HCT116 (cell line): Measurements from ENCODE around the gene C22orf42. TPM values are rescaled to one million over a fixed set of nuclear protein-coding genes. Genes with fewer than 3 reads are reported as not detected.

Source experiments
- ATAC-seq: fragments of 200-7000 bp; cut with Tn5 transposase; 2 replicates; pipeline ENCODE4 v1.9.1; 2020; ENCODE audit warnings: mild to moderate bottlenecking, moderate library complexity
- BruUV-seq: library from RNA; stranded (reverse); fragments of 400-500 nt; replicated peaks from 2 replicates; lab custom pipeline; 2021; lab: Mats Ljungman, UMichigan
- CTCF ChIA-PET: fragments of 300-600 bp; sonication (Branson Sonifier 250); formaldehyde crosslinking; loops from one replicate; lab custom pipeline; 2021; ENCODE audit warnings: antibody characterized with exemption; lab: Charles Lee
- POLR2A ChIA-PET: fragments of 300-600, 350-600 bp; sonication (Branson Sonifier 250); formaldehyde crosslinking; loops from one replicate; lab custom pipeline; 2021; ENCODE audit warnings: antibody characterized with exemption; lab: Charles Lee
- RAD21 ChIA-PET, 2 experiments: fragments of 300-600 bp; sonication (Branson Sonifier 250); formaldehyde crosslinking; loops; one replicate each; lab custom pipeline; 2023; ENCODE audit warnings: low total read pairs in 2 of 2; ENCODE audit not compliant: uncharacterized antibody in 2 of 2, unreplicated experiment in 2 of 2, low non-redundant PET in 1 of 2; lab: Charles Lee
- DNase-seq: peaks from one replicate; pipeline ENCODE4 v3.0.0-alpha.2; 2010; ENCODE audit warnings: low read depth, low spot score
- H2AFZ ChIP-seq: fragments of 200-600 bp; shearing (Covaris generic), sonication (generic); 2 replicates; pipeline ENCODE4 v1.6.1; 2017; ENCODE audit warnings: low read depth, mixed run types, mixed read lengths, antibody characterized with exemption, low read length; ENCODE audit not compliant: poor library complexity, severe bottlenecking
- H3K27ac ChIP-seq: 2 replicates; pipeline ENCODE4 v1.5.1; 2012; ENCODE audit warnings: low read depth, low read length
- H3K27me3 ChIP-seq: fragments of 200-600 bp; sonication (generic); 2 replicates; pipeline ENCODE4 v1.6.1; 2016; ENCODE audit warnings: mixed run types, low read length, mixed read lengths; ENCODE audit not compliant: insufficient read depth
- H3K36me3 ChIP-seq, 2 experiments: fragments of 200-500 bp in 1 of 2; fragments of 200-600 bp in 1 of 2; sonication (Bioruptor generic) in 1 of 2; sonication (generic) in 1 of 2; 2 replicates each; pipeline versions ENCODE4 v1.5.1 to v1.6.1; 2014 to 2016; ENCODE audit warnings: low read length in 2 of 2, inconsistent platforms in 1 of 2, mixed read lengths in 1 of 2, mixed run types in 1 of 2; ENCODE audit not compliant: insufficient read depth in 2 of 2, control insufficient read depth in 1 of 2
- H3K4me1 ChIP-seq, 2 experiments: fragments of 200-600 bp in 1 of 2; sonication (generic) in 1 of 2; 2 replicates each; pipeline versions ENCODE4 v1.5.1 to v1.6.1; 2012 to 2017; ENCODE audit warnings: low read length in 2 of 2, inconsistent platforms in 1 of 2, mild to moderate bottlenecking in 1 of 2, mixed read lengths in 1 of 2, mixed run types in 1 of 2, moderate library complexity in 1 of 2; ENCODE audit not compliant: insufficient read depth in 2 of 2, control insufficient read depth in 1 of 2
- H3K4me2 ChIP-seq: fragments of 200-600 bp; sonication (generic); 2 replicates; pipeline ENCODE4 v1.6.1; 2017; ENCODE audit warnings: mixed run types, low read length, mixed read lengths
- H3K4me3 ChIP-seq, 2 experiments: fragments of 200-600 bp in 1 of 2; sonication (generic) in 1 of 2; replicated peaks in 1 of 2; 2 replicates each; pipeline ENCODE4 v1.5.1; 2011 to 2016; ENCODE audit warnings: low read length in 2 of 2, control low read depth in 1 of 2, low read depth in 1 of 2, mild to moderate bottlenecking in 1 of 2, mixed read lengths in 1 of 2, mixed run types in 1 of 2
- H3K79me2 ChIP-seq: fragments of 200-600 bp; sonication (generic); 2 replicates; pipeline ENCODE4 v1.6.1; 2017; ENCODE audit warnings: mild to moderate bottlenecking, mixed run types, low read length, moderate library complexity, mixed read lengths; ENCODE audit not compliant: insufficient read depth
- H3K9ac ChIP-seq: fragments of 200-600 bp; sonication (generic); 2 replicates; pipeline ENCODE4 v1.6.1; 2016; ENCODE audit warnings: low read length, mixed read lengths
- H3K9me2 ChIP-seq: fragments of 200-600 bp; sonication (generic), shearing (Covaris generic); 2 replicates; pipeline ENCODE4 v1.6.1; 2017; ENCODE audit warnings: mixed run types, mild to moderate bottlenecking, moderate library complexity; ENCODE audit not compliant: insufficient read depth
- H3K9me3 ChIP-seq, 2 experiments: fragments of 200-500 bp in 1 of 2; fragments of 200-600 bp in 1 of 2; sonication (Bioruptor generic) in 1 of 2; sonication (generic) in 1 of 2; 2 replicates each; pipeline ENCODE4 v1.6.1; 2014 to 2017; ENCODE audit warnings: low read length in 2 of 2, mixed read lengths in 2 of 2, inconsistent platforms in 1 of 2, low read depth in 1 of 2, mild to moderate bottlenecking in 1 of 2, mixed run types in 1 of 2, moderate library complexity in 1 of 2; ENCODE audit not compliant: control insufficient read depth in 1 of 2, insufficient read depth in 1 of 2
- H4K20me1 ChIP-seq: fragments of 200-600 bp; sonication (generic), shearing (Covaris generic); 2 replicates; pipeline ENCODE4 v1.6.1; 2017; ENCODE audit warnings: mixed run types, mild to moderate bottlenecking, moderate library complexity; ENCODE audit not compliant: insufficient read depth
- ATF3 ChIP-seq: IDR thresholded peaks from 2 replicates; pipeline ENCODE4 v1.6.1; 2012
- CBX3 ChIP-seq: IDR thresholded peaks from 2 replicates; pipeline ENCODE4 v1.6.1; 2012; ENCODE audit warnings: low read depth
- CEBPB ChIP-seq: IDR thresholded peaks from 2 replicates; pipeline ENCODE4 v1.6.1; 2012; ENCODE audit warnings: low read depth
- ELF1 ChIP-seq: IDR thresholded peaks from 2 replicates; pipeline ENCODE4 v1.6.1; 2012; ENCODE audit warnings: low read depth, borderline replicate concordance
- EZH2phosphoT487 ChIP-seq: fragments of 200-600 bp; IDR thresholded peaks from 2 replicates; pipeline ENCODE4 v1.6.1; 2018; ENCODE audit warnings: antibody characterized with exemption, borderline replicate concordance
- JUND ChIP-seq: IDR thresholded peaks from 2 replicates; pipeline ENCODE4 v1.6.1; 2012
- MAX ChIP-seq: IDR thresholded peaks from 2 replicates; pipeline ENCODE4 v1.6.1; 2012
- POLR2A ChIP-seq: IDR thresholded peaks from 2 replicates; pipeline ENCODE4 v1.7.0; 2011; ENCODE audit warnings: borderline replicate concordance; ENCODE audit not compliant: insufficient read depth, insufficient read length; ENCODE audit errors: extremely low read depth
- POLR2AphosphoS5 ChIP-seq: IDR thresholded peaks from 2 replicates; pipeline ENCODE4 v1.6.1; 2011; ENCODE audit warnings: mild to moderate bottlenecking, low read depth, low read length, moderate library complexity
- RAD21 ChIP-seq: IDR thresholded peaks from 2 replicates; pipeline ENCODE4 v1.6.1; 2012; ENCODE audit warnings: low read depth, mild to moderate bottlenecking
- REST ChIP-seq: IDR thresholded peaks from 2 replicates; pipeline ENCODE4 v1.6.1; 2012; ENCODE audit warnings: low read depth
- SIN3A ChIP-seq: IDR thresholded peaks from 2 replicates; pipeline ENCODE4 v1.6.1; 2012; ENCODE audit warnings: low read depth
- SP1 ChIP-seq: IDR thresholded peaks from 2 replicates; pipeline ENCODE4 v1.6.1; 2012; ENCODE audit warnings: low read depth
- TCF7L2 ChIP-seq: IDR thresholded peaks from 2 replicates; pipeline ENCODE4 v1.7.0; 2011; ENCODE audit warnings: borderline replicate concordance, inconsistent platforms; ENCODE audit not compliant: insufficient read depth, insufficient read length; ENCODE audit errors: extremely low read depth
- YY1 ChIP-seq: IDR thresholded peaks from 2 replicates; pipeline ENCODE4 v1.6.1; 2011; ENCODE audit warnings: low read length, low read depth, moderate library complexity, mild to moderate bottlenecking; ENCODE audit not compliant: insufficient replicate concordance; ENCODE audit errors: extremely low read depth
- ZBTB33 ChIP-seq: IDR thresholded peaks from 2 replicates; pipeline ENCODE4 v1.6.1; 2011; ENCODE audit warnings: mild to moderate bottlenecking, low read length, moderate library complexity; ENCODE audit not compliant: insufficient replicate concordance; ENCODE audit errors: extremely low read depth
- ZFX ChIP-seq: fragments of 450-650 bp; IDR thresholded peaks from 2 replicates; pipeline ENCODE4 v1.6.1; 2017
- ZNF274 ChIP-seq: fragments of 200-500 bp; sonication (Bioruptor generic); IDR thresholded peaks from 2 replicates; pipeline ENCODE4 v1.6.1; 2014; ENCODE audit warnings: mild to moderate bottlenecking, low read depth, low read length, inconsistent platforms
- intact Hi-C: fragments of 100-400 bp; cut with micrococcal nuclease; formaldehyde crosslinking; loops from 2 replicates; pipeline ENCODE4 v1.10.0; 2022
- total RNA-seq: library from RNA; stranded (reverse); gene quantifications from one replicate; pipeline ENCODE4 v1.2.1, GENCODE V29; 2021; ENCODE audit not compliant: unreplicated experiment

C22orf42 gene
- total RNA-seq, 1 experiment from 2014 or later = not detected

GRCh38 chr22:32100711-32101110 is 58.4 kb downstream of the C22orf42 start:
- no peaks in the 10 kb centered on the region for H4K20me1 ChIP-seq
- H3K9me2 ChIP-seq = no peaks in the 10 kb centered on the region
- peaks cover 35% of the 10 kb centered on the region for H3K27me3 ChIP-seq
- no TSS peak for BruUV-seq
- POLR2A ChIA-PET = no interaction called here
- H3K9ac ChIP-seq = no peak overlapping the region
- H3K36me3 ChIP-seq = no peaks in the 10 kb centered on the region
- H3K4me2 ChIP-seq = no peak overlapping the region
- H3K4me1 ChIP-seq = no peaks in the 10 kb centered on the region
- no peaks in the 10 kb centered on the region for H3K9me3 ChIP-seq
- intact Hi-C loops = loop anchor here (5.0 to 10.0 kb wide), 2 partner anchors 342 to 374 kb away; partner anchors contain the start of gene FBXO7
- no peak for DNase-seq
- ATAC-seq = no peak
- CTCF ChIA-PET = interaction anchor here (1.4 kb wide), 1 partner anchor 124 kb away, joined by 5 read pairs; no protein-coding TSS in a partner anchor
- TF ChIP-seq SIN3A (no peak), YY1 (no peak), MAX (no peak), POLR2A (no peak), RAD21 (no peak), ZFX (no peak), CEBPB (no peak), CBX3 (no peak), ZBTB33 (no peak), REST (no peak), ZNF274 (no peak), ELF1 (no peak), ATF3 (no peak), EZH2phosphoT487 (no peak), TCF7L2 (no peak), SP1 (no peak), POLR2AphosphoS5 (no peak), JUND (no peak)
- H3K27ac ChIP-seq = no peak overlapping the region
- H2AFZ ChIP-seq = no peak overlapping the region
- H3K79me2 ChIP-seq = no peaks in the 10 kb centered on the region
- RAD21 ChIA-PET = no interaction called here
- H3K4me3 ChIP-seq = no peak overlapping the region
